BE2C (cell line): ENCODE measurements around the gene HOXA2.

Experiments used
- DNase-seq: peaks from one replicate; pipeline ENCODE4 v3.0.0-alpha.2; 2020
- H3K27me3 ChIP-seq: fragments of 250-450 bp; sonication (Bioruptor Pico); 2 replicates; pipeline ENCODE4 v1.5.1; 2020; ENCODE audit warnings: mild to moderate bottlenecking
- H3K36me3 ChIP-seq: fragments of 250-450 bp; sonication (Bioruptor Pico); 2 replicates; pipeline ENCODE4 v1.5.1; 2020; ENCODE audit warnings: mild to moderate bottlenecking
- H3K4me1 ChIP-seq: fragments of 250-450 bp; sonication (Bioruptor Pico); 2 replicates; pipeline ENCODE4 v1.5.1; 2020
- H3K4me3 ChIP-seq: 2 replicates; pipeline ENCODE4 v1.5.1; 2011; ENCODE audit warnings: low read depth, low read length
- H3K9me3 ChIP-seq: fragments of 250-450 bp; sonication (Bioruptor Pico); 2 replicates; pipeline ENCODE4 v1.5.1; 2020
- TF ChIP-seq, protein P1 (sequence below): IDR thresholded peaks from 2 replicates; pipeline ENCODE4 v1.5.1; 2012; ENCODE audit warnings: mild to moderate bottlenecking, low read depth, low read length

HOXA2 gene

GRCh38 chr7:27137640-27138315 lies 35.3 kb upstream of the HOXA2 start:
- Histone ChIP-seq H3K4me3 (no peak overlapping the region), H3K9me3 (no peaks in the 10 kb centered on the region), H3K4me1 (no peaks in the 10 kb centered on the region), H3K27me3 (peaks cover 100% of the 10 kb centered on the region), H3K36me3 (no peaks in the 10 kb centered on the region)
- TF ChIP-seq, protein P1, sequence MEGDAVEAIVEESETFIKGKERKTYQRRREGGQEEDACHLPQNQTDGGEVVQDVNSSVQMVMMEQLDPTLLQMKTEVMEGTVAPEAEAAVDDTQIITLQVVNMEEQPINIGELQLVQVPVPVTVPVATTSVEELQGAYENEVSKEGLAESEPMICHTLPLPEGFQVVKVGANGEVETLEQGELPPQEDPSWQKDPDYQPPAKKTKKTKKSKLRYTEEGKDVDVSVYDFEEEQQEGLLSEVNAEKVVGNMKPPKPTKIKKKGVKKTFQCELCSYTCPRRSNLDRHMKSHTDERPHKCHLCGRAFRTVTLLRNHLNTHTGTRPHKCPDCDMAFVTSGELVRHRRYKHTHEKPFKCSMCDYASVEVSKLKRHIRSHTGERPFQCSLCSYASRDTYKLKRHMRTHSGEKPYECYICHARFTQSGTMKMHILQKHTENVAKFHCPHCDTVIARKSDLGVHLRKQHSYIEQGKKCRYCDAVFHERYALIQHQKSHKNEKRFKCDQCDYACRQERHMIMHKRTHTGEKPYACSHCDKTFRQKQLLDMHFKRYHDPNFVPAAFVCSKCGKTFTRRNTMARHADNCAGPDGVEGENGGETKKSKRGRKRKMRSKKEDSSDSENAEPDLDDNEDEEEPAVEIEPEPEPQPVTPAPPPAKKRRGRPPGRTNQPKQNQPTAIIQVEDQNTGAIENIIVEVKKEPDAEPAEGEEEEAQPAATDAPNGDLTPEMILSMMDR = no peak
- DNase-seq = no peak

GRCh38 chr7:27134392-27134791 lies 31.9 kb upstream of the HOXA2 start:
- Histone ChIP-seq H3K4me3 (no peak overlapping the region), H3K4me1 (no peaks in the 10 kb centered on the region), H3K36me3 (no peaks in the 10 kb centered on the region), H3K9me3 (no peaks in the 10 kb centered on the region), H3K27me3 (peaks cover 98% of the 10 kb centered on the region)
- no peak for DNase-seq
- TF ChIP-seq, protein P1 = no peak

DNA sequence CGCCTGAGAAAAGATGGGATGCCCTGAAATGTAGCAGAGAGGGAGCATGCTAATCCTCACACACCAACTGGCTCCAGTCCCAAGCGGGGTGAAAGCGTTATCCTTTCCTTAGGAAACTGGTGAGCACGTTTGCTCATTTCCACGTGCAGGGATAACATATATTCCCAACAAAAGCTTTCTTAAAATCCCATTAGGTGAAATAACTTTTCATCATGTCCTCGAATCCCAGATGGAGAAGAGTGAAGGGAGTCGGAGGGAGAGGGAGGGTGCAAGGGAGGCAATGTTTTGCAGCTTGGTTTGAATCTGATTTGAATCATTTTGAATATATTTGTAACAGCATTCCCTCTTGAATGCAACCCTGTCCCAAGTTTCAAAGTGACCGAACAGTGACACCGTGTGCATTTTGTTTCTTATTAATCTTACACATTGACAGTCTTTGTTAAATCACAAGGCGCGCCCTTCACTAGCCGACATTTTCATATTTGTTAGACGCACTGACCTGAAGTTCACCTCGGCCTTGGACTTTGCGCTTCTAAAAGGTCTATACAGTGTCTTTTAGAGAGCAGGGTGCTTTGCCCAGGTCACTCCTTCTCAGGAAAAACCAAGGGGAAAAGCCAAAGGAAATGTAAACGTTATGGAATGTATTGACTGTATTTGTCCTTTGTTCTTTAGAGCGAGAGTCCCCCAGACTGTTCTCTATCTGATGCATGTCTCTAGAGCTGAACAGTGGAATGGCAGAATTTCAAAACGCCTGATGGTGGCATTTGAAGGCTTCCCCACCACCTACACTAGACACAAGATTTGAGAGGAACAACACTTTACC lies 31.1 kb upstream of the HOXA2 start:
- TF ChIP-seq, protein P1 = no peak
- DNase-seq = no peak
- Histone ChIP-seq H3K9me3 (no peaks in the 10 kb centered on the region), H3K4me3 (no peak overlapping the region), H3K27me3 (peaks cover 98% of the 10 kb centered on the region), H3K36me3 (no peaks in the 10 kb centered on the region), H3K4me1 (no peaks in the 10 kb centered on the region)

- H3K36me3 ChIP-seq = no peaks in the 10 kb centered on the region
- H3K27me3 ChIP-seq = peaks cover 98% of the 10 kb centered on the region
- DNase-seq = no peak
- no peaks in the 10 kb centered on the region for H3K9me3 ChIP-seq
- TF ChIP-seq, protein P1 = no peak
- no peaks in the 10 kb centered on the region for H3K4me1 ChIP-seq
- no peak overlapping the region for H3K4me3 ChIP-seq
Observed at GRCh38 chr7:27132978-27133377, 30.5 kb upstream of the HOXA2 start.

GRCh38 chr7:27132214-27132613 lies 29.7 kb upstream of the HOXA2 start:
- Histone ChIP-seq H3K36me3 (no peaks in the 10 kb centered on the region), H3K4me3 (no peak overlapping the region), H3K27me3 (peaks cover 98% of the 10 kb centered on the region), H3K9me3 (no peaks in the 10 kb centered on the region), H3K4me1 (no peaks in the 10 kb centered on the region)
- TF ChIP-seq, protein P1 = no peak
- DNase-seq = no peak

- TF ChIP-seq, protein P1 = no peak
- no peak for DNase-seq
- no peaks in the 10 kb centered on the region for H3K9me3 ChIP-seq
- no peak overlapping the region for H3K4me3 ChIP-seq
- H3K4me1 ChIP-seq = no peaks in the 10 kb centered on the region
- H3K27me3 ChIP-seq = peaks cover 98% of the 10 kb centered on the region
- H3K36me3 ChIP-seq = no peaks in the 10 kb centered on the region
Observed at GRCh38 chr7:27131390-27131819, 28.9 kb upstream of the HOXA2 start.
